ENCODE measurements around the gene AQP6. TPM values are rescaled to one million over a fixed set of nuclear protein-coding genes. Genes with fewer than 3 reads are reported as not detected.

AQP6 gene
- total RNA-seq, 2 experiments from 2014 or later, result not detected

DNA sequence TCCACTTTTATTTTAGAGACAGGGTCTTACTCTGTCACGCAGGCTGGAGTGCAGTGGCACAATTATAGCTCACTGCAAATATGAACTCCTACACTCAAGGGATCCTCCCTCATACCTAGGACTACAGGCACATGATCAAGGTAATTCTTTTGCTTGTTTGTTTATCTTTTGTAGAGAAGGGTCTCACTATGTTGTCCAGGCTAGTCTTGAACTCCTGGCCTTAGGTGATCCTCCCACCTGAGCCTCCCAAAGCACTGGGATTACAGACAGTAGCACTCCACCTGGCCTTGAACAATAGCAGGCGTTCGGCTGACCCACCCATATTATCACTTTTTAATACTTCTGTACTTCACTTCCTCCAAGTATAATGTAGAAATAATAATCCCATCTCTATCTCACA is 53.9 kb downstream of the AQP6 start:
- Mint-ChIP-seq H3K27me3 (peaks cover 3% of the 10 kb centered on the region), H3K4me1 (peaks cover 29% of the 10 kb centered on the region), H3K4me3 (no peak overlapping the region), H3K36me3 (peaks cover 29% of the 10 kb centered on the region), H3K9me3 (ENCODE audit: low read depth) (no peaks in the 10 kb centered on the region), H3K27ac (no peak overlapping the region)
- DNase-seq, result no peak
- CTCF ChIA-PET, result interaction anchor here (1.3 to 7.1 kb wide), 2 partner anchors 9 to 12 kb away, joined by 3 to 44 read pairs; no protein-coding TSS in a partner anchor
- no peak for ATAC-seq

Other genes with a start within 250 kb of the AQP6 start
- gene TMBIM6, start 231.4 kb upstream of the AQP6 start, total RNA-seq, result 100 to 1,000 TPM; 396 to 524 TPM
- gene NCKAP5L, start 144.5 kb upstream of the AQP6 start, total RNA-seq, result 1 to 10 TPM; 1.1 to 1.4 TPM
- 1 to 10 TPM; 8.2 to 8.3 TPM for gene BCDIN3D, start 129.8 kb upstream of the AQP6 start, total RNA-seq
- under 1 TPM; 0.05 to 0.06 TPM for gene FAIM2, start 69.0 kb upstream of the AQP6 start, total RNA-seq
- gene AQP2, start 22.2 kb upstream of the AQP6 start, total RNA-seq, result not detected
- gene AQP5, start 11.1 kb upstream of the AQP6 start, total RNA-seq, result not detected
- 100 to 1,000 TPM; 180 to 198 TPM for gene RACGAP1, start 52.5 kb downstream of the AQP6 start, total RNA-seq
- gene ASIC1, start 84.6 kb downstream of the AQP6 start, total RNA-seq, result 10 to 100 TPM; 19.0 to 28.3 TPM
- gene SMARCD1, start 112.4 kb downstream of the AQP6 start, total RNA-seq, result 10 to 100 TPM; 62.0 to 80.8 TPM
- under 1 TPM in 1 of 2 experiments, not detected in 1; 0.30 TPM for gene GPD1, start 131.1 kb downstream of the AQP6 start, total RNA-seq
- 10 to 100 TPM; 55.1 to 64.5 TPM for gene COX14, start 139.3 kb downstream of the AQP6 start, total RNA-seq
- gene CERS5, start 194.4 kb downstream of the AQP6 start, total RNA-seq, result 10 to 100 TPM; 55.0 to 56.3 TPM

Data from activated CD8-positive, alpha-beta memory T cell treated with anti-CD3 and anti-CD28 coated beads, Interleukin-2, amount 10 ng/mL, durations not matched to agents 7 days and 5 days (primary cell).